KMS-11 (cell line): ENCODE data around the gene CD83.

Experiments used
- H2AFZ ChIP-seq: fragments of 200-600 bp; sonication (generic); 2 replicates; pipeline ENCODE4 v1.6.1; 2016; ENCODE audit warnings: antibody characterized with exemption, mixed run types, low read depth
- H3K27ac ChIP-seq: fragments of 200-600 bp; sonication (generic); 2 replicates; pipeline ENCODE4 v1.6.1; 2016; ENCODE audit warnings: mild to moderate bottlenecking, mixed run types
- H3K27me3 ChIP-seq: fragments of 200-600 bp; sonication (generic); 2 replicates; pipeline ENCODE4 v1.6.1; 2017; ENCODE audit warnings: mild to moderate bottlenecking, low read depth, mixed run types, moderate library complexity; ENCODE audit not compliant: insufficient read depth
- H3K36me3 ChIP-seq: fragments of 200-600 bp; sonication (generic); 2 replicates; pipeline ENCODE4 v1.6.1; 2017; ENCODE audit warnings: mild to moderate bottlenecking, mixed run types; ENCODE audit not compliant: insufficient read depth
- H3K4me1 ChIP-seq: fragments of 200-600 bp; sonication (generic); 2 replicates; pipeline ENCODE4 v1.6.1; 2016; ENCODE audit warnings: mild to moderate bottlenecking, low read depth, mixed run types; ENCODE audit not compliant: poor library complexity, severe bottlenecking
- H3K4me2 ChIP-seq: fragments of 200-600 bp; sonication (generic); 2 replicates; pipeline ENCODE4 v1.7.0; 2016; ENCODE audit warnings: mild to moderate bottlenecking, mixed run types
- H3K4me3 ChIP-seq: fragments of 200-600 bp; sonication (generic); IDR thresholded peaks from 2 replicates; pipeline ENCODE4 v1.6.1; 2017; ENCODE audit warnings: low read depth, low read length, mixed read lengths; ENCODE audit not compliant: insufficient read depth
- H3K79me2 ChIP-seq: fragments of 200-600 bp; sonication (generic); 2 replicates; pipeline ENCODE4 v1.6.1; 2016; ENCODE audit warnings: low read depth, mixed run types; ENCODE audit not compliant: insufficient read depth
- H3K9ac ChIP-seq: fragments of 200-600 bp; sonication (generic); 2 replicates; pipeline ENCODE4 v1.6.1; 2016; ENCODE audit warnings: mild to moderate bottlenecking, mixed run types
- H4K20me1 ChIP-seq: fragments of 200-600 bp; sonication (generic); 2 replicates; pipeline ENCODE4 v1.6.1; 2016; ENCODE audit warnings: mild to moderate bottlenecking, mixed run types; ENCODE audit not compliant: insufficient read depth
- TF ChIP-seq, protein P1 (sequence below): fragments of 200-600 bp; sonication (generic); conservative IDR thresholded peaks from 2 replicates; pipeline ENCODE4 v1.6.1; 2017; ENCODE audit warnings: low read depth, mild to moderate bottlenecking, antibody characterized with exemption, low read length, moderate library complexity, mixed read lengths

The CD83 gene

DNA sequence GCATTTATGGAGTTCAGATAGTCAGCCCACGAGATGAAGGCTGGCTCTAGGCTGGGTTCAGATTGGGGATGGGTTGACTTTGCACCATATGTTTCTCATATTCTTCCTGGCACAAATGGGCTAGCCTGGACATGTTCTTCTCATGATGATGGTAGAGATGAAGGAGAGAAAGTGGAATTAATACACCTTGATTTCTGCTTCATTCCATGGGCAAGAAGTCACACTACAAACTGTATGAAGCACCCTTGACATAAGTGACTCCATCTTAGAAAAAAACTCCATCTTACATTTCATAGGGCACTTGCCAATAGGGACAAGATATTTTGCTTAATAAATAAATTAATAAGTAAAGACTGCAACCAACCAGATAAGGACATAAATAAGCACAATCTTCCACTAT lies 12.0 kb upstream of the CD83 start:
- no peak overlapping the region for H3K9ac ChIP-seq
- H3K4me2 ChIP-seq: no peak overlapping the region
- H3K4me1 ChIP-seq: peaks cover 20% of the 10 kb centered on the region
- TF ChIP-seq, protein P1, sequence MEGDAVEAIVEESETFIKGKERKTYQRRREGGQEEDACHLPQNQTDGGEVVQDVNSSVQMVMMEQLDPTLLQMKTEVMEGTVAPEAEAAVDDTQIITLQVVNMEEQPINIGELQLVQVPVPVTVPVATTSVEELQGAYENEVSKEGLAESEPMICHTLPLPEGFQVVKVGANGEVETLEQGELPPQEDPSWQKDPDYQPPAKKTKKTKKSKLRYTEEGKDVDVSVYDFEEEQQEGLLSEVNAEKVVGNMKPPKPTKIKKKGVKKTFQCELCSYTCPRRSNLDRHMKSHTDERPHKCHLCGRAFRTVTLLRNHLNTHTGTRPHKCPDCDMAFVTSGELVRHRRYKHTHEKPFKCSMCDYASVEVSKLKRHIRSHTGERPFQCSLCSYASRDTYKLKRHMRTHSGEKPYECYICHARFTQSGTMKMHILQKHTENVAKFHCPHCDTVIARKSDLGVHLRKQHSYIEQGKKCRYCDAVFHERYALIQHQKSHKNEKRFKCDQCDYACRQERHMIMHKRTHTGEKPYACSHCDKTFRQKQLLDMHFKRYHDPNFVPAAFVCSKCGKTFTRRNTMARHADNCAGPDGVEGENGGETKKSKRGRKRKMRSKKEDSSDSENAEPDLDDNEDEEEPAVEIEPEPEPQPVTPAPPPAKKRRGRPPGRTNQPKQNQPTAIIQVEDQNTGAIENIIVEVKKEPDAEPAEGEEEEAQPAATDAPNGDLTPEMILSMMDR: no peak
- H3K4me3 ChIP-seq: no peak overlapping the region
- H3K36me3 ChIP-seq: no peaks in the 10 kb centered on the region
- H2AFZ ChIP-seq: no peak overlapping the region
- H3K27ac ChIP-seq: no peak overlapping the region
- no peaks in the 10 kb centered on the region for H3K79me2 ChIP-seq
- no peaks in the 10 kb centered on the region for H4K20me1 ChIP-seq
- peaks cover 32% of the 10 kb centered on the region for H3K27me3 ChIP-seq

DNA sequence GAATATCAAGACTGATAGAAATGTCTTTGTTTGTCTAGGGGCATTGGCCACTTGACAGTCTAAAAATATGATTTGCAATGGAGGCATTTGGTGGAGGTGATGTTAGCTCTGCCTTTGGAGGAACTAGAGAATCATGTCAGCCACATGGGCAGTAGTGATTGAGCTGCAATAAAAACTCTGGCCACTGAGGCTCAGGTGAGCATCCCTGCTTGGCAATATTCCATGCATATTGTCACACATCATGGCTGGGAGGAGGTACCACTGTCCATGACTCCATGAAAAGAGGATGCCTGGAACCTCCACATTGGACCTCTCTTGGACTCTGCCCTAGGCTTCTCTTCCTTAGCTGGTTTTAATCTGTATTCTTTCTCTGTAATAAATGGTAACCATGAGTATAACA lies 10.6 kb upstream of the CD83 start:
- Histone ChIP-seq H3K4me2 (no peak overlapping the region), H2AFZ (no peak overlapping the region), H3K4me3 (no peak overlapping the region), H3K36me3 (no peaks in the 10 kb centered on the region), H3K79me2 (no peaks in the 10 kb centered on the region), H4K20me1 (no peaks in the 10 kb centered on the region), H3K27me3 (peaks cover 46% of the 10 kb centered on the region), H3K4me1 (peaks cover 22% of the 10 kb centered on the region), H3K9ac (no peak overlapping the region), H3K27ac (no peak overlapping the region)
- TF ChIP-seq, protein P1: no peak

DNA sequence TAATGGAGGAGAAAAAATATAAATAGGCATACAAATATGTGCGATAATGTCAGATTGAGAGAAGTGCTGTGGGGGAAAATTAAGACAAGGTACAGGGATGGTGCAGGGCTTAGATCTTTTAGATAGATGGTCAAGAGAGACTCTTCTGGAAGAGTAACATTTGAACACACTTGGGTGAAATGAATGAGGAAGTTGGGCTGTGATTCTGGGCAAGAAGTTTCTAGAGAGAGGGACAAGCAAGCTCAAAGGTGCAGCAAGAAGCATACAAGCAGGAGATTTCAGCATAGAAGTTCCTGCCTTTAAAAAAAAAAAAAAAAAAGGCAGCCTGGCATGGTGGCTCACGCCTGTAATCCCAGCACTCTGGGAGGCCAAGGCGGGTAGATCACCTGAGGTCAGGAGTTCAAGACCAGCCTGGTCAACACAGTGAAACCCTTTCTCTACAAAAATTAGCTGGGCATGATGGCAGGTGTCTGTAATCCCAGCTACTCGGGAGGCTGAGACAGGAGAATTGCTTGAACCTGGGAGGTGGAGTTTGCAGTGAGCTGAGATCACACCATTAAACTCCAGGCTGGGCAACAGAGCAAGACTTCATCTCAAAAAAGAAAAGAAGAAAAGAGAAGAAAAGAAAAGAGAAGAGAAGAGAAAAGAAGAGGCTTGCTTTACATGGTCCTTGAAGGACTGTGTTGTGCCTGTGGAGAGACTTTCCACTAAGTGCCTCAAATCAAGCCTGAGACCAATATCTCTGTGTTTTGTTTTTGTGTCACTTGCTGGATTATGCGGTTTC lies 9.7 kb upstream of the CD83 start:
- Histone ChIP-seq H3K4me3 (no peak overlapping the region), H3K79me2 (no peaks in the 10 kb centered on the region), H3K27ac (no peak overlapping the region), H3K4me1 (peaks cover 22% of the 10 kb centered on the region), H3K9ac (no peak overlapping the region), H3K4me2 (no peak overlapping the region), H3K27me3 (peaks cover 46% of the 10 kb centered on the region), H2AFZ (no peak overlapping the region), H3K36me3 (no peaks in the 10 kb centered on the region), H4K20me1 (no peaks in the 10 kb centered on the region)
- TF ChIP-seq, protein P1: no peak

DNA sequence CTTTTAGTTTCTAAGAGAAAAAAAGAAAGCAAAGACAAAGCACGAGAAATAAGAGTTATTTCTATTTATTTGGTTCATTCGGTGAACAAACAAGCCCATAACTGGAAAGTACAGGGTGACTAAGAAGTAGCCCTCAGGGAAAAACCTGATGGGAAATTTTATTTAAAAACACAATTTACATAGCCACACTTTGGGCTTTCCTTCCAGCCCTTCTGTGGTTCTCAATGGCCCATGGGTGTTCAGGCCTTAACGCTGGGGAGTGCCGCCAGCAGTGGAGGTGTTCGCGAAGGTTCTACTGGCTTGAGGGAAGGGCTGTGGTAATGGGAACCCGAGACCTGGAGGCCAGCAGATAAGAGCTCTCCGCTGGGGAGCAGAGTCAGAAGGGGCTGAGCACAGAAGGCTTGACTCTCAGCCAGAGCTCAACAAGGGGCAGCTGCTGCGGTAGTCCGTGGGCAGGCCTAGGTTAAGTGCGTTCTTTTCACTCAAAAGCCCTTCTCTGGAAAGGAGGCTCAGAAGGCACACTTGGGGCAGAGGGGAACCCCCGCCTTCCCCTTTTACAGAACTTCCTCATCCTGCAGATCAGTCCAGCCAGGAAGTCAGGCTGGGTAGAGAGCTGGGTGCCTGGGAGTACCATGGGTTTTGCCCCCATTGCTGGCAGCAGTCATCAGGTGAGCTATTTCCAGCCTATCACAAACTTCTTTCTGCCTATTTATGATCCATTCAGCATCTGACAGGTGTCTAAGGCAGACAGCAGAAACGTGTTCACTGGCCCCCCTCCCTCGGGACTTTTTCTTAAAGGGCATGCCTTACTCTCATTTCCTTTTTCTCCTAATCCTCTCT lies 8.8 kb upstream of the CD83 start:
- Histone ChIP-seq H3K27ac (no peak overlapping the region), H3K36me3 (no peaks in the 10 kb centered on the region), H3K27me3 (peaks cover 46% of the 10 kb centered on the region), H3K4me1 (peaks cover 22% of the 10 kb centered on the region), H4K20me1 (no peaks in the 10 kb centered on the region), H3K4me3 (no peak overlapping the region), H3K79me2 (no peaks in the 10 kb centered on the region), H3K9ac (no peak overlapping the region), H3K4me2 (no peak overlapping the region; the same call in 1 of the 2 replicates), H2AFZ (no peak overlapping the region)
- TF ChIP-seq, protein P1: no peak
